Dermis blood vessel endothelial cell (primary cell): ENCODE measurements around the gene NPHP3. TPM values are rescaled to one million over a fixed set of nuclear protein-coding genes. Genes with fewer than 3 reads are reported as not detected.

Experiments used
- DNase-seq: peaks from one replicate; pipeline ENCODE4 v3.0.0; 2010
- total RNA-seq: library from RNA; depleted of rRNA; stranded (reverse); fragments of >200 nt; gene quantifications from 2 replicates; pipeline ENCODE4 v1.2.3, GENCODE V29; 2014

NPHP3 gene
- total RNA-seq, 1 donor from 2014 or later: 28.6 TPM

DNA sequence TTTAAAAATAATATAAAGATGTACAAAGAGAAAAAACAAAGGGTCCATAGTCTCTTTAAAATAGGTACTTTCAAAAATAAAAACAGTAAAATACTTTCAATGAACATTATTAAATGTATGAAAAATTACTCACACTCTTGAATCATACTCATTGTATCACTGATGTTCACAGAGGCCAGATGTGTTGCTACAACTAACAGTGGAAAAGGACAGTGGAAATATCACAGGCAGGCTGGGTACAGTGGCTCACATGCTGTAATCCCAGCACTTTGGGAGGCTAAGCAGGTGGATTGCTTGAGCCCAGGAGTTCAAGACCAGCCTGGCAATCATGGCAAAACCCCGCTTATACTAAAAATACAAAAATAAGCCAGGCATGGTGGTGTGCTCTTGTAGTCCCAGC lies 26.8 kb downstream of the NPHP3 start:
- peak; percentile 43 for DNase-seq

GRCh38 chr3:132694991-132695390 lies 27.2 kb downstream of the NPHP3 start:
- peak; percentile 50 for DNase-seq

DNA sequence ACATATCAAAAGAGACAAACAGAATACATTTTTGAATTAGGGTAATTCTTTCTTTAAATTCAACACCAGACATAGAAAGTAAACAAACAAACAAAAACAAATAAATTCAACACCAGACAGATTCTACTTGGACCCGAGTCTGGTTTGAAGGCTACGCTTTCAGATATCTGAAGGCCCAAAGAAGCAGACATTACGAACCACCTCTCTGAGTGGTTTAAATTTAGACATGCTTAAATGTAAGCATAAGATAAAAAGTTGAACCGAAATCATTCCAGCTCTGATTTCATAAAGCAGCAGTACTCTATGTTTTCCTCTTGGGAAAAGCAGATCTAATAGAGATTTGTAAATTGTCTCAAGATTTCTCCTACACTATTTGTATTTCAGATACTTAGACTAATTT lies 32.2 kb downstream of the NPHP3 start:
- no peak for DNase-seq

- DNase-seq: no peak
Measured at GRCh38 chr3:132682201-132682600, 40.0 kb downstream of the NPHP3 start.

DNA sequence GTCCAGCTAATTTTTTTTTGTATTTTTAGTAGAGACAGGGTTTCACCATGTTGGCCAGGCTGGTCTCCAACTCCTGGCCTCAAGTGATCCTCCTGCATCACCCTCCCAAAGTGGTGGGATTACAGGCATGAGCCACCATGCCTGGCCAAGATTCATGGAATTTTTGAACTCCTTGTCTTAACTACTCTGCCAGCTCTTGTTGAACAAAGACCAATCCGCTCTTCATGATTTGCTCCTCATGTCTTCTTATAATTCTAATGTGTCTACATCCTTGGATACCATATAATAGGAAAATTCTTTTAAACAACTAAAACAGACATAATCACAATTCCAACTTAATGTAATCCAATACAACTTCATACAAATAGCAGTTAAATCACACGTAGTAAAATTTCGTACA lies 40.8 kb downstream of the NPHP3 start:
- no peak for DNase-seq

DNA sequence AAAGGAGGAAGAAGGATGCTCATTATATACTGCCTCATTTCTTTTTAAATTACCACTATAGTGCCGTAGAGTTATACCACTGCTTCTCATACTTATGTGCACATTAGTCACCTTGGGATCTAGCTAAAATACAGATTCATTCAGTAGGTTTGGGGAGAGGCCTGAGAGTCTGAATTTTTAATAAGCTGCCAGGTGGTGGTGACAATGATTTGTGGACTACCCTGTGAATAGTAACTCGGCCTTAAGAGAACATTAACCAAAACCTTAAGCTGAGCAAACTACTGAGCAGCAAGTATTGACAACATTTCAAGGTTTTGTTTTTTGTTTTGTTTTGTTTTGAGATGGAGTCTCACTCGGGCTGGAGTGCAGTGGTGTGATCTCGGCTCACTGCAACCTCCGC lies 42.3 kb downstream of the NPHP3 start:
- no peak for DNase-seq

GRCh38 chr3:132675408-132675807 lies 46.8 kb downstream of the NPHP3 start:
- no peak for DNase-seq

- peak; percentile 28 for DNase-seq
Measured at GRCh38 chr3:132669256-132669777, 52.9 kb downstream of the NPHP3 start.

GRCh38 chr3:132665230-132665745 lies 56.9 kb downstream of the NPHP3 start:
- no peak for DNase-seq

- DNase-seq: no peak
Measured at GRCh38 chr3:132662212-132662611, 60.0 kb downstream of the NPHP3 start.

DNA sequence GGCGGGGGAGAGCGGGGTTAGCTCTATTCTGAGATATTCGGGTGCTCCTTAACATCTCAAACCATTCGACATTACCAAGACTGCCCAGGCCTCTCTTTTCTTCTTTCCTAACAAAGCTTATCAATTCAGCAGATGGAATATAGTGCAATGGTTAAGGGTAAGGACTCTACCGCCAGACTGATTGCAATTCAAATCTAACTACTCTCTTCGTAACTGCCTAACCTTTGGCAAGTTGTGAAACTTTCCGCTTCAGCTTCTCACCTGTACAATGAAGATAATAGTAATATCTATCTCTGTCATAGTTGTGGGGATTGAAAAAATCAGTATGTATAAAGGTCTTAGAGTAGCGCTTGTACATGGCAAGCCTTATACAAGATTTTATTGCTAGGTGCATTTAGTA lies 61.1 kb downstream of the NPHP3 start:
- no peak for DNase-seq

- DNase-seq: no peak
Measured at GRCh38 chr3:132660811-132661070, 61.5 kb downstream of the NPHP3 start.

DNA sequence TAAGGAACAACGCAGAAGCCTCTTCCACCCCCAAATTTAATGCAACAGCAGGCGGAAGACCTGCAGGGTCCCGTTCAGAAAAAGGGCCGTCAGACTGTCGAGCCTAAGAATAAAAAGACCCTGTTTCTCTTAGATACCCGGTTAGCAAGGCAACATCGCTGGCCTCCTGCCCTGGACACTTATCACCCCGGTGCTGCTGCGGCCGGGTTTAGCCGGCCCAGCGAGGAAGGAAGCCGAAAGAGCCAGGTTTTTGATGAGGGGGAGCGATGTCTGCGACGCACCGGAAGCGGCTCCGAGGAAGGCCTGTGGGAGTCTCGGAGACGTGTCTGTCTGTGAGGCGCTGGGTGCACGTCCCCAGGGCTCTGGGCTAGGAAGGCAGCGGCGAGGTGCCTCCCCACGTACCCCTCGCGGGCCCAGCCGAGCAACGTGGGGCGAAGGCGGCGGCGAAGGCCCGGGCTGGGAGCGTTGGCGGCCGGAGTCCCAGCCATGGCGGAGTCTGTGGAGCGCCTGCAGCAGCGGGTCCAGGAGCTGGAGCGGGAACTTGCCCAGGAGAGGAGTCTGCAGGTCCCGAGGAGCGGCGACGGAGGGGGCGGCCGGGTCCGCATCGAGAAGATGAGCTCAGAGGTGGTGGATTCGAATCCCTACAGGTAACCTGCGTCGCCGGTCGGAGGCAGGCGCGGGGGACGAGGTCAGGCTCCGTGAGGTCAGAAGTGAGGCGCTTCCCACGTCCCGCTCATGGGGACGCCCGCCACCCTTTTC lies 62.0 kb downstream of the NPHP3 start, which contains the start of gene UBA5:
TSS of gene UBA5 (plus strand) at position 278 of the 759 bp plus-strand sequence. CDS start at position 487, 209 bp downstream.
- peak; percentile 65 for DNase-seq

DNA sequence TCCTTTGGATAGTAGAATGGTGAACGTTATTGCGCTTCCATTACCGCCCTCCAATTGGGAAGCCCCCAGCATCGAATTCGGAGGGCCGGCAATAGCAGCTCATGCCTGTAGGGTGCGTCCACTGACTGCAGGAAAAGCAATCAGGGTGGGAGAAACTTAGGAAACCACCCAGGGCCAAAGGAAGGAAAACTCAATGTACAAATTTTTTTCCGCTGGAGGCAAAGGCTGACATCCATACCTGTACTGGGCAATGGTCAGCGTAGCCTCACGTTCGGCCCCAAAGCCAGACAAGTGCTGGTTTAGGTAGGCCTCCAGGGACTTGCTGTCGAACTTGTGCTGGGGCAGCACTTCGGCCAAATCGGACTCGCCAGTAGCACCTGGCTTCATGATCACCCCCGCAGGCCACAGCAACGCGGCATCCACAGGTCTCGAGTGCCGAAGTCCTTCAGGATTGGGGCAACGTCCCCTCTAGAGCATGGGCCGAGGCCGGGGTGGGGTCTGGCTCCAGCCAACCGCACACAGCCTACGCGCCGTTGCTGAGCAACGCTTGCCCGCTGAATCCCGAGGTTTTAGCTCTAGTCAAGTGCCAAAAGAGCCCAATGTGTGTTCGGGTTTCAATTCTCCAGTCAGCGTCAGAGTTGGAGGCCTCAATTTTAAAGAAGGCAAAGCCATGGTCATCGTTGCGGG lies 62.7 kb downstream of the NPHP3 start, which contains the start of gene ACAD11:
TSS of gene ACAD11 (minus strand) at position 445 of the 687 bp plus-strand sequence. CDS start at position 387, 58 bp downstream.
- peak; percentile 78 for DNase-seq

- DNase-seq: no peak
Measured at GRCh38 chr3:132659000-132659364, 63.2 kb downstream of the NPHP3 start.

DNA sequence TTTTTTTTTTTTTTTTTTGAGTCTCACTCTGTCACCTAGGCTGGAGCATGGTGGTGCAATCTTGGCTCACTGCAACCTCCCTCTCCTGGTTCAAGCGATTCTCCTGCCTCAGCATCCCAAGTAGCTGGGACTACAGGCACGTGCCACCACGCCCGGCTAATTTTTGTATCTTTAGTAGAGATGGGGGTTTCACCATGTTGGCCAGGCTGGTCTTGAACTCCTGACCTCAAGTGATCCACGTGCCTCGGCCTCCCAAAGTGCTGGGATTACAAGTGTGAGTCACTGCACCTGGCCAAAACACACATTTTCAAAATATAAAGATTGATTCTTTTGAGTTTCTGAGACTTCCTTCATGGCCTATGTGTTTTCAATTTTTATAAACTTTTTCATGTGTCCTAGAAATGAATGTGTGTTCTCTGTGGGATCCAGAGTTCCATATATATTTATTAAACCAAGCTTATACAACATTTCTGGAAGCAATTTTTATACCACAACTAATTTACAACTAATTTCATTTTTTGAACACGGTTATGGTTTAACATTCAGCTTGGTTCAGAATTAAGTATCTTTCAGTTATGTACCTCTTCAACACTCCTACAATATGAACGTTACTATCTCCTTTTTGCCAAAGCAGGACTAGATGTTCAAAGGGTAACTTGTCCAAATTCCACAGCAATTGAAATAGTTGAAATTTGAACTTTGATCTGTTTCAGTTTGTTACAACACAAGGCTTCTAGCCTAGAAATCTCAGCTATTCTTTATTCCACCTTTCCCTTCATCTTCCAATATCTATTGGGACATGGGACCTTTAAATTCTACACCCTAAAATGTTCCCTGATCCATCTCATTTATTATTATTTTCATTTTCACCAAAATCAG lies 64.1 kb downstream of the NPHP3 start:
- no peak for DNase-seq

- DNase-seq: peak; percentile 55
Measured at GRCh38 chr3:132655471-132655870, 66.7 kb downstream of the NPHP3 start.

DNA sequence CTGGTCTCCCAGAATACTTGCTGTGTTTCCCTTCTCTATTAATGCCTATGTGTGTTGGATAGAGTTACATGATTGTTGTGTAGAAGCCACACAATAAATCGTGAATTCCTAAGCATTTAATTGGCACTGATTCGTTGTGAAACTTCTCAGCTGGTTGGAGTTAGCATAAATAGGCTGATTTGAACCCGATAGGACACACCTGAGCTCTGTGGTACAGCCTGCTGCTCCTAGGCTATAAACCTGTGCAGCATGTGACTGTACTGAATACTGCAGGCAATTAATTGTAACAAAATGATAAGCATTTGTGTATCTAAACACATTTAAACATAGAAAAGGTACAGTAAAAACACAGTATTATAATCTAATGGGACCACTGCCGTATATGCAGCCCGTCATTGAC lies 67.5 kb downstream of the NPHP3 start:
- DNase-seq: no peak

GRCh38 chr3:132654190-132654589 lies 68.0 kb downstream of the NPHP3 start:
- no peak for DNase-seq

- no peak for DNase-seq
Measured at GRCh38 chr3:132652640-132653270, 69.5 kb downstream of the NPHP3 start.

- no peak for DNase-seq
Measured at GRCh38 chr3:132650153-132650552, 72.1 kb downstream of the NPHP3 start.

DNA sequence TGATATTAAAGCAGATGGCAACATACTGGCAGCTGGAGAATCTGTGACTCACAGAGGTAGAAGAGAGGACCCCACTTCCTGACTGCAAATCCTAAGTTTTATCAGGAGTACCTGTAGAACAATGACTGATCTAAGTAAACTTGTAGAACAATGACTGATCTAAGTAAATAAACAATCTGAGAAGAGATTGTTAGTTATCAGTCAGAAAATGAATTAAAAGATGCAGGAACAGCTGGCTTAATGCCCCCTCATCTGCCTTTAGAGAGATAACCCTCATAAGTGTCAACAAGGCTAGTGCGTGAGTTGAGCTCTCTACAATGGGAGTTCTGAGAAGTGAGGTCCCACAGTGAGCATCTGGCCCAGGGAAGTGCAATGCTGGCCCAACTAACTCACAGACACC lies 77.2 kb downstream of the NPHP3 start:
- peak; percentile 54 for DNase-seq
